Measurements from ENCODE around the gene TP53I11. TPM values are rescaled to one million over a fixed set of nuclear protein-coding genes. Genes with fewer than 3 reads are reported as not detected.

TP53I11 gene
- total RNA-seq, 2 donors from 2014 or later = 21.8 to 91.0 TPM

GRCh38 chr11:44893846-44894617 is 56.7 kb downstream of the TP53I11 start:
- DNase-seq (peak; percentile 19 to 40 (median 31)), ATAC-seq (peak; percentile 50)
- H3K9me3 ChIP-seq = no peaks in the 10 kb centered on the region
- WGBS, 2 donors = 39 to 43% methylated on average over 20 to 21 of the region's 21 CpGs
- H3K27me3 ChIP-seq = peaks cover 0 to 6% of the 10 kb centered on the region in 2 donors
- TF ChIP-seq, protein P1, sequence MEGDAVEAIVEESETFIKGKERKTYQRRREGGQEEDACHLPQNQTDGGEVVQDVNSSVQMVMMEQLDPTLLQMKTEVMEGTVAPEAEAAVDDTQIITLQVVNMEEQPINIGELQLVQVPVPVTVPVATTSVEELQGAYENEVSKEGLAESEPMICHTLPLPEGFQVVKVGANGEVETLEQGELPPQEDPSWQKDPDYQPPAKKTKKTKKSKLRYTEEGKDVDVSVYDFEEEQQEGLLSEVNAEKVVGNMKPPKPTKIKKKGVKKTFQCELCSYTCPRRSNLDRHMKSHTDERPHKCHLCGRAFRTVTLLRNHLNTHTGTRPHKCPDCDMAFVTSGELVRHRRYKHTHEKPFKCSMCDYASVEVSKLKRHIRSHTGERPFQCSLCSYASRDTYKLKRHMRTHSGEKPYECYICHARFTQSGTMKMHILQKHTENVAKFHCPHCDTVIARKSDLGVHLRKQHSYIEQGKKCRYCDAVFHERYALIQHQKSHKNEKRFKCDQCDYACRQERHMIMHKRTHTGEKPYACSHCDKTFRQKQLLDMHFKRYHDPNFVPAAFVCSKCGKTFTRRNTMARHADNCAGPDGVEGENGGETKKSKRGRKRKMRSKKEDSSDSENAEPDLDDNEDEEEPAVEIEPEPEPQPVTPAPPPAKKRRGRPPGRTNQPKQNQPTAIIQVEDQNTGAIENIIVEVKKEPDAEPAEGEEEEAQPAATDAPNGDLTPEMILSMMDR (IDR thresholded peaks at IDR 0.05) = peak in 6 of 7 experiments; percentile 24 to 52 (median 40)
- TF ChIP-seq POLR2A (IDR thresholded peaks at IDR 0.05) = no peak
- H3K4me3 ChIP-seq = no peak overlapping the region
- H3K36me3 ChIP-seq (replicated peaks in 1 of 2; ENCODE audit: insufficient read depth in 1 of 2, low read depth in 2 of 2) = no peaks in the 10 kb centered on the region
- no peak overlapping the region for H3K27ac ChIP-seq
- H3K4me1 ChIP-seq = no peaks in the 10 kb centered on the region
- intact Hi-C loops (cut with DNase I) = no loop called here

DNA sequence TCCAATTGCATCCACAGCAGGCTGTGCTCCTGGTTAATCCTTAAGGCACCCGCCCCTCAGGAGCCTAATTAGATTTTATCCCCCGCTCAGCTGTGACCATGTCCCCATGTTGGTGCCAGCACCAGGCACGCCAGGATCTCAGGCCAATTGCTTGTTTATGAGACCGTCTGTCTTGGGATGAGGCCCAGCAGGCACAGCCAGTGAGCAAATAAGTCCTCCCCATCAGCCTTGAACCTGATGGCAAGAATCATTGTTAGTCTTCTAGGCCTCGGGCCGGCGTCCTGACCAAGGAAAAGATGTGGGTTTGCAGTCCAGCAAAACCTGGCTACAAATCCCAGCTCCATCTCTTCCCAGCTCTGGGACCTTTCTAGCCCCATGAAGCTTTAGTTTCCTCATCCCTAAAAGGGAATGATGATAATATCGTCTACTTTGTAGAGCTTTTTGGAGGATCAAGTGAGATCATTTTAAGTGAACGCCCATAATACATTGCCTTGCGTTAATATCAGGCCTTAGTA is 57.3 kb downstream of the TP53I11 start:
- DNase-seq = no peak
- Histone ChIP-seq H3K27ac (no peak overlapping the region), H3K9me3 (no peaks in the 10 kb centered on the region), H3K4me3 (no peak overlapping the region), H3K36me3 (replicated peaks in 1 of 2; ENCODE audit: insufficient read depth in 1 of 2, low read depth in 2 of 2) (no peaks in the 10 kb centered on the region), H3K27me3 (peaks cover 0 to 6% of the 10 kb centered on the region in 2 donors), H3K4me1 (no peaks in the 10 kb centered on the region)
- TF ChIP-seq, protein P1 (IDR thresholded peaks at IDR 0.05) = no peak
- no peak for TF ChIP-seq POLR2A (IDR thresholded peaks at IDR 0.05)
- intact Hi-C loops (cut with DNase I) = no loop called here
- no peak for ATAC-seq
- WGBS, 2 donors = 60 to 72% methylated on average over 8 to 10 of the region's 10 CpGs

DNA sequence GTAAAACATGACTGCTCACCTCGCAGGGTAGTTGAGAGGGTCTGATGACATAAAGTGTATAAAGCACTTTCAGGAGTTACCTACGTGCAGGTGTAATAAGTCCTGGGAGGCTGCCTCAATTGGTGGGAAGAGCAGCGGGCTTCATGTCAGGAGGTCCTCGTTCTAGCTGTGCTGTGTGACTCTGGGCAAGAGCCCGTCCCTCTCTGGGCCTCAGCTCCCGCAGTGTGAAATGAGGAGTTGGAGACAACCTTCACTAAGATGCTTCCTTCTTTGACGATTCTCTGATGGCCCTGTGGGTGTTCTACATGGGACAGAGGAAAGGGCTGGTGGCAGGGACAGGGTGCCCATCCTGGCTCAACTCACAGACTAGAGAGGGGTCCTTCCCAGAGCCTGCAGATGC is 57.8 kb downstream of the TP53I11 start:
- no peak overlapping the region for H3K27ac ChIP-seq

GRCh38 chr11:44889266-44889665 is 61.4 kb downstream of the TP53I11 start:
- Histone ChIP-seq H3K4me3 (no peak overlapping the region), H3K27ac (no peak overlapping the region), H3K27me3 (no peaks in the 10 kb centered on the region), H3K9me3 (no peaks in the 10 kb centered on the region), H3K4me1 (no peaks in the 10 kb centered on the region), H3K36me3 (replicated peaks in 1 of 2; ENCODE audit: insufficient read depth in 1 of 2, low read depth in 2 of 2) (no peaks in the 10 kb centered on the region)
- ATAC-seq (no peak), DNase-seq (no peak)
- TF ChIP-seq, protein P1 (IDR thresholded peaks at IDR 0.05) = no peak
- no peak for TF ChIP-seq POLR2A (IDR thresholded peaks at IDR 0.05)
- intact Hi-C loops (cut with DNase I) = no loop called here
- 90 to 100% methylated on average over 1 of the region's 1 CpG for WGBS, 2 donors

More for the DNA sequence above, 57.8 kb downstream of the TP53I11 start:
- TF ChIP-seq, protein P1 (IDR thresholded peaks at IDR 0.05) = no peak
- TF ChIP-seq POLR2A (IDR thresholded peaks at IDR 0.05) = no peak
- no peaks in the 10 kb centered on the region for H3K36me3 ChIP-seq (replicated peaks in 1 of 2; ENCODE audit: insufficient read depth in 1 of 2, low read depth in 2 of 2)
- no peak overlapping the region for H3K4me3 ChIP-seq
- H3K9me3 ChIP-seq = no peaks in the 10 kb centered on the region
- ATAC-seq = no peak
- H3K4me1 ChIP-seq = no peaks in the 10 kb centered on the region
- H3K27me3 ChIP-seq = peaks cover 0 to 6% of the 10 kb centered on the region in 2 donors
- 71 to 78% methylated on average over 7 of the region's 7 CpGs for WGBS, 2 donors
- DNase-seq = no peak
- intact Hi-C loops (cut with DNase I) = no loop called here

Measured in body of pancreas (tissue), 4 donors.